Measurements from ENCODE around the gene NOS1AP.

GRCh38 chr1:162070094-162070748 lies 730 bp downstream of the NOS1AP start:
- no peak for TF ChIP-seq SNAI2 (CRISPR knock-in tag; IDR thresholded peaks at IDR 0.05)
- TF ChIP-seq CSRNP3 (CRISPR knock-in tag; IDR thresholded peaks at IDR 0.05): no peak
- TF ChIP-seq BACH2 (CRISPR knock-in tag; IDR thresholded peaks at IDR 0.05; ENCODE audit: borderline replicate concordance): no peak
- TF ChIP-seq ARNTL (CRISPR knock-in tag; IDR thresholded peaks at IDR 0.05; ENCODE audit: borderline replicate concordance, low read depth): no peak
- no peak for TF ChIP-seq PATZ1 (CRISPR knock-in tag; IDR thresholded peaks at IDR 0.05; ENCODE audit: borderline replicate concordance)
- TF ChIP-seq OSR1 (CRISPR knock-in tag; IDR thresholded peaks at IDR 0.05): no peak
- no peak for TF ChIP-seq ZNF565 (CRISPR knock-in tag; conservative IDR thresholded peaks at IDR 0.05; ENCODE audit: low read depth)

Measured in SK-N-SH treated with all-trans-retinoic acid at 6 μM for 48 hours (cell line).